GM19025 (cell line): ENCODE results near the gene FAM53A.
"Not testable (repeated sequence)": the region's sequence is repeated elsewhere in the genome, so short reads cannot be mapped to it uniquely, and the experiment has no call there.

Source experiments
- ATAC-seq: cut with Tn5 transposase; IDR thresholded peaks from one replicate; pipeline ENCODE4 v1.9.1; 2021; ENCODE audit warnings: mild to moderate bottlenecking, low read depth, moderate library complexity; ENCODE audit not compliant: unreplicated experiment

The FAM53A gene

GRCh38 chr4:1642196-1642951, 41.7 kb downstream of the FAM53A start:
- no peak for ATAC-seq

DNA sequence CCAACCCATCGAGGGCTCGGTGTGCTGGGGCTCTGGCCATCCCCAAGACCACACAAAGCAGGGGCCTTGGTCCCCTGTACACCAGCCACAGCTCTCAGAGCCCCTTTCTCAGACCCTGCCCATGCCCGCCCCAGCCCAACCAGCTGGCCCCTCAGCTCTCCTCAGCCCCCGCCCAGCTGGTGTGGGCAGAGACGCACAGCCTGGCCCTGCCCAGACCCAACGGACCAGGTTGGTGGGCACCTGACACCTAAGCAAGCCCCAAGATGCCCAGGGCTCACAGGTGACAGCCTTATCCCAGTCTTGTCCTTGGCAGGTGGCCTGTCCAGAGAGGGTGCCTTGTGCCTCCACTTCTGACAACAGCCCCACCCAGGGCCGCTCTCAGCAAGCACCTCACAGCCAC, 42.4 kb downstream of the FAM53A start:
- no peak for ATAC-seq

GRCh38 chr4:1640716-1641503, 43.2 kb downstream of the FAM53A start:
- not testable (repeated sequence) for ATAC-seq

GRCh38 chr4:1640190-1640589, 43.9 kb downstream of the FAM53A start:
- ATAC-seq, result no peak

DNA sequence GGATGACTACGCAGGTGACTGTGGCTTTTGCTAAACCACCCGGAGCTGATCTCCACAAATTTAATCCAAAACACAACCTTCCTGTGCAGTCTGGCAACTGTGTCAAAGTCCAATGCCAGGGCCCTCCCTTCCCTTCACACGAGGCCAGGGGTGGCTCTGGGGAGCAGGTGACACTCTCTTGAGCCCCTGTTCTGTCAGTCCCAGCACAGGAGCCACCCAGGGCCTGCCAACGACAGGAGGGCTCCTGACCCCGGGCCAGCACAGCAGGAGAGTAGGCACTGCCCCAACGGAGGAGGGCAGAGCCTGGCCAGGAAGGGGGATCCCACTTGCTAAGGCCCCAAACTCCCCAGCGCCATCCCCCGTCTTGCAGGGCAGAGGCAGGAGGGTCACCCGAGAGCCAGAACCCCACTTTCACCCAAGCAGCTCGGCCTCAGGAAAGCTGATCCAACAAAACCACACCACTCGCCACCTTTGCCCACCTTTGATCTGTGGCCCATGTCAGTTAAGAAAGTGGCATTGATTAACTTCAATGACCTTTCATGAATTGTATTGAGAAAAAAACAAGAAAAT, 44.7 kb downstream of the FAM53A start:
- no peak for ATAC-seq

GRCh38 chr4:1638873-1639272, 45.2 kb downstream of the FAM53A start:
- ATAC-seq, result no peak

- no peak for ATAC-seq
These were observed 45.9 kb downstream of the FAM53A start for GRCh38 chr4:1638272-1638598.

DNA sequence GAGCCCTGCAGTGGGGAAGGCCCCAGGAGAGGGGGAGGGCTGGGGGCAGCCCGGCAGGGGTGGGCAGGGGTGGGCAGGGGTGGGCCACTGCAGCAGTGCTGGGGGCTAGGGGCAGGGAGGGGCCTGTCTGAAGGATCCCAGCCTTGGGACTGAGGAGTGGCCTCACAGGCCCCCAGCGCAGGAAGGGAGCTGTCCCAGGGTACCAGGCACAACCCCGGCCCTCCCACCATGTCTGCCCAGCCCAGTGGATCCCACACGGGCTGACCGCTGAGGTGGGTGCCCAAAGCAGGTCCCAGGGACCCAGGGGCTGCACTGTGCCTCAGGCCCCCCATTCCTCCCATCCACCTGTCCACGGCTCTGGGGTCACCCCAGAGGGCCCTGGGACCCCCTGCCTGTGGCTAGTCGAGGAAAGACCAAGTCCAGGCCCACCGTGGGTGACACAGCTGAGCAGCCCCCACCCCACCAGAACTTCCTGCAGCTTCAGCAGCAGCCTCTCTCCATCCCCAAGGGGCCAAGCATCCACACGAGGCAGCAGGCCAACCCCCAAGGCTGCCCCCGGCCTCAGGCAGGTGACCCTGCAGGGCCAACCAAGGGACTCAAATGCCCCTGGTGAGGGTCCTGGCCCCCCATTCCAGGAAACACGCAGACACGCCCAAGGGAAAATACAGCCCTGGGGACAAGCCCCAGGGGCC, 46.4 kb downstream of the FAM53A start:
- ATAC-seq, result no peak

GRCh38 chr4:1636490-1637211, 47.5 kb downstream of the FAM53A start:
- ATAC-seq, result no peak

DNA sequence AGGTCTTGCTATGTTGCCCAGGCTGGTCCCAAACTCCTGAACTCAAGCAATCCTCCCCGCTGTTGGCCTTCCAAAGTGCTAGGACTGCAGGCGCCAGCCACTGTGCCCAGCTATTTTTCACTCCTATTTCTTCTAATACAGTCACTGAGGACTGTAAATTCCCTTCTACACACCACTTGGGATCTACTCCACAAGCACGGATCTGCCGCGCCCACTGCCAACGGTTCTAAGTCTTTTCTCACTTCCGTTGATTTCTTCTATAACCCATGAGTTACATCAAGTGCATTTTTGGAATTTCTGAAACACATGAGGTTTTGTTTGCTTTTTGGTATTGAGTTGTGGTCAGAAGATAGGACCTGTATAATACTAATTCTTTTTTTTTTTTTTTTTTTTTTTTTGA, 48.6 kb downstream of the FAM53A start:
- ATAC-seq, result no peak

- no peak for ATAC-seq
These were observed 50.1 kb downstream of the FAM53A start for GRCh38 chr4:1633993-1634392.

GRCh38 chr4:1632109-1633104, 51.7 kb downstream of the FAM53A start:
- ATAC-seq, result no peak

DNA sequence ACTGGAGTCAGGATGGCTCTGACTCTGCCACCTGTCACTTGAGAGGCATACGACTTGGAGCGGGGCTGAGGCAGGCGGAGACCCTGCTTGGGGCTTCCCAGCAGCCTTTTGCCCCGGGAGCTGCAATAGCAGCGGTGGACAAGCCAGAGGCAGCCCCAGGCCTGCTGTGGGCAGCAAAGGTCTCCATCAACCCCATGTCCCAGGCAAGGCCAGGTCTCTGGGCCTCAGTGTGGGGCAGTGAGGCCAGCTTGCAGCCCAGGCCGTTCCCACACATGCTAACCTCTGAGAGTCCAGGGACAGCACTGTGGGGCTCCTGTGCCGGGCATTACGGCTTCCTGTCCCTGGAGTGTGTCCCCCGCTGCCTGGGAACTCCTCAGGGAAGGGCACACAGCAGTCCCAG, 53.0 kb downstream of the FAM53A start:
- no peak for ATAC-seq

DNA sequence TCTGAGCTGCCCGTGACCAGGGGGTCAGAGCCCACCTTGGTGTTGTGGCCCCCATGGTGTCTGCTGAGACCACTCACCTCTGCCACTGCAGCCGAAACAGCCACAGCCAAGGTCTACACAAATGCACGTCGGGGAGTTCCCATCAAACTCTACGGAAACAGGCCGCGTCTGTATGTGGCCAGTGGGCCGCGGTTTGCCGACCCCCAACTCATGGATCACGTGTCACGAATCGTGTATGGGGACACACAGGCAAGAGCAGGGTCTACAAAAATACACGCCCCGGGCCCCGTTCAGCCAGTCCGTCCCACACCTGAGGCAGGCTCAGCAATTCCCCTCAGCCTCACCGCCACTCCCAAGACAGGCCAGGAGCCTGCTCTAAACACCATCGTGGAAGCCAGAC, 53.8 kb downstream of the FAM53A start:
- no peak for ATAC-seq

GRCh38 chr4:1629699-1630083, 54.4 kb downstream of the FAM53A start:
- ATAC-seq, result no peak

DNA sequence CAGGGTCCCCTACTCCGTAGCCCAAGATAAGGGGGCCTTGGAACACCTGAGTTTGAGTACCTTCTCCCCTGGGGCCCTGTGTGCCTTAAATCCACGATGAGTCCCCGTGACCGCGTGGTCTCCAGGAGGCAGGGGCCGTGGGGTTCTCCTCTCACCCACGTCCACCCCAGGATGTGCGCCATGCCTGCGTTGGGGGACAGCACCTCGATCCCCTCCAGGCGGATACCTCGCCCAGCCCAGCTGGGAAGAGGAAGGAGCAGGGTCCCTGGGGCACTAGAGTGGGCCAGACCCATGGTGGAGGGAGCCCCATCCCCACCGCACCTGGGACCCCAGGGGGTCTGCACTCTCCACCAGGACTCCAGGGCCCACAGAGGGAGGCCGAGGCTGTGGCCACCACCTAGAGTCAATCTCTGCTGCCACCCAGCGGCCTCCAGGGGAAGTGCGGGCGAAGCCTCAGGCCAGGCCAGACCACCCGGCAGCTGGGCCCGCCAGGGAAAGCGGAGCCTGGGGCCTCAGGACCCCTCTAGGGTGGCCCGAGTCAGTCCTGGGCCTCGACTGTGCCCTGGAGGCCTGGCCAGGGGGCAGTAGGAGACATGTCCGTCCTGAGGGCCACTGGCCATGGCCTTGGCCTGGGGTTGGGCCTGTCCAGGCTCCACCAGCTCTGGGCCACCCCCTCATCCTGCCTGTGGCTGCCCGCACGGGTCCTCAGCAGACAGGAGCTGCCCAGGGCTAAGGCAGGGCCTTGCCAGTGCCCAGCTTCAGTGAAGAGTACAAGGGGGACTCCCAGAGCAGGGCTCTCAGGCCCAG, 55.0 kb downstream of the FAM53A start:
- ATAC-seq, result no peak

- no peak for ATAC-seq
These were observed 56.4 kb downstream of the FAM53A start for GRCh38 chr4:1627417-1628313.

- ATAC-seq, result no peak
These were observed 57.2 kb downstream of the FAM53A start for GRCh38 chr4:1626941-1627340.
